ENCODE measurements around the gene MAN2C1. TPM values are rescaled to one million over a fixed set of nuclear protein-coding genes. Genes with fewer than 3 reads are reported as not detected.
"Not testable (repeated sequence)": the region's sequence is repeated elsewhere in the genome, so short reads cannot be mapped to it uniquely, and the experiment has no call there.

MAN2C1 gene
- total RNA-seq, 6 donors from 2014 or later = 147 to 1,046 (median 251) TPM

DNA sequence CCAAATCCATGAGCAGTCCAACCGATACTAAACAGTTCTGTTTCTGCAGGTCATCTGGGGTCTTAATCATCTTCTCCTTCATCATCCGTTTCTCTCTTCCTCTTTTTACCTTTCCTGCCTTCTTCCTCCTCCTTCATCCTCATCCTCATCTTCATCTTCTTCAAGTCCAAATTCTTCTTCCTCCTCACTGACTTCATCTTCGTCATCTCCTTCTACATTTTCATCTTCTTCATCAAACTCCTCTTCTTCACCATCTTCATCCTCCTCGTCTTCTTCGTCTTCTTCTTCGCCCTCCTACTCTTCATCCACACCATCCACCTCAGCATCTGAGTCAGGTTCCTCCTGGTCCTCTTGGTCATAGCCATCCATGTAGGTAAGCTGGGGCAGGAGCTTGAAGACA is 46.7 kb downstream of the MAN2C1 start:
- DNase-seq = no peak
- no peak for ATAC-seq (ENCODE audit: low FRiP score in 2 of 2)
- WGBS, 2 donors = 84 to 89% methylated on average over 6 of the region's 6 CpGs
- TF ChIP-seq EP300 (IDR thresholded peaks at IDR 0.05) (no peak), POLR2A (IDR thresholded peaks at IDR 0.05) (no peak), POLR2AphosphoS5 (IDR thresholded peaks at IDR 0.05) (no peak)
- TF ChIP-seq, protein P1, sequence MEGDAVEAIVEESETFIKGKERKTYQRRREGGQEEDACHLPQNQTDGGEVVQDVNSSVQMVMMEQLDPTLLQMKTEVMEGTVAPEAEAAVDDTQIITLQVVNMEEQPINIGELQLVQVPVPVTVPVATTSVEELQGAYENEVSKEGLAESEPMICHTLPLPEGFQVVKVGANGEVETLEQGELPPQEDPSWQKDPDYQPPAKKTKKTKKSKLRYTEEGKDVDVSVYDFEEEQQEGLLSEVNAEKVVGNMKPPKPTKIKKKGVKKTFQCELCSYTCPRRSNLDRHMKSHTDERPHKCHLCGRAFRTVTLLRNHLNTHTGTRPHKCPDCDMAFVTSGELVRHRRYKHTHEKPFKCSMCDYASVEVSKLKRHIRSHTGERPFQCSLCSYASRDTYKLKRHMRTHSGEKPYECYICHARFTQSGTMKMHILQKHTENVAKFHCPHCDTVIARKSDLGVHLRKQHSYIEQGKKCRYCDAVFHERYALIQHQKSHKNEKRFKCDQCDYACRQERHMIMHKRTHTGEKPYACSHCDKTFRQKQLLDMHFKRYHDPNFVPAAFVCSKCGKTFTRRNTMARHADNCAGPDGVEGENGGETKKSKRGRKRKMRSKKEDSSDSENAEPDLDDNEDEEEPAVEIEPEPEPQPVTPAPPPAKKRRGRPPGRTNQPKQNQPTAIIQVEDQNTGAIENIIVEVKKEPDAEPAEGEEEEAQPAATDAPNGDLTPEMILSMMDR (IDR thresholded peaks at IDR 0.05) = no peak
- H3K4me1 ChIP-seq = no peaks in the 10 kb centered on the region
- H3K27ac ChIP-seq = no peak overlapping the region
- H3K36me3 ChIP-seq = no peaks in the 10 kb centered on the region
- H3K4me3 ChIP-seq = no peak overlapping the region
- no peaks in the 10 kb centered on the region for H3K27me3 ChIP-seq
- no peaks in the 10 kb centered on the region for H3K9me3 ChIP-seq

DNA sequence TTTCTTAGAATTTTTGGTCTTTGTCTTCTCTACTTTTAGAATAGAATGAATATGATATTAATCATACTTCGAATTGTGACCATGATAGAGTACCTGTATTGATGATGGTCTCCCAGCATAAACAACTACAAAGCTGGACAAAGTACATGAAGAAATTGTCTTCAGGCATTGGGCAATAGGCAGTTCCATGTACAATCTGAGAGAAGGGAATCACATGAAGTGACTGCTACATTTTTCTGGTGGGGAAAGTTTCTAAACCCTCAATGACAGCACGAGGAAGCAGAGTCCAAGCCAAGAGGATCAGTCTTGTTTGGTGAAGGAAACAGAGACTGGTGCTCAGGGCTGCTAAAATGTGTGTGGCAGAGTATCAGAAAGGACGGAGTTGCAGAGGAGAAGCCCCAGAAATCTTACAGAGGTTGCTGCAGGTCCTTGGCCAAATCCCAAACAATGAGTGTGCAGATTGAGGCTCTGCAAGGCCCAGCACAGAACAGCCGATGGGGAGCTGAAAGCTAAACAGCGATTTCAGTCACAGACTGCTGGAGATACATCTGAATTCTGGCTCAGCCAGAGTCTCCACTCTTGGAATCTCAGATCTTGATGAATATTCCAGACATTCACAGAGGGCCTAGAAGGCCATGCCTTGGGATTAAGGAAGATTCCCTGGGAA is 49.0 kb downstream of the MAN2C1 start:
- not testable (repeated sequence) for H3K36me3 ChIP-seq; H3K4me3 ChIP-seq; H3K4me1 ChIP-seq; H3K27me3 ChIP-seq; H3K9me3 ChIP-seq; DNase-seq; ATAC-seq (ENCODE audit: low FRiP score in 2 of 2); H3K27ac ChIP-seq
- 76 to 79% methylated on average over 5 of the region's 5 CpGs for WGBS, 2 donors

DNA sequence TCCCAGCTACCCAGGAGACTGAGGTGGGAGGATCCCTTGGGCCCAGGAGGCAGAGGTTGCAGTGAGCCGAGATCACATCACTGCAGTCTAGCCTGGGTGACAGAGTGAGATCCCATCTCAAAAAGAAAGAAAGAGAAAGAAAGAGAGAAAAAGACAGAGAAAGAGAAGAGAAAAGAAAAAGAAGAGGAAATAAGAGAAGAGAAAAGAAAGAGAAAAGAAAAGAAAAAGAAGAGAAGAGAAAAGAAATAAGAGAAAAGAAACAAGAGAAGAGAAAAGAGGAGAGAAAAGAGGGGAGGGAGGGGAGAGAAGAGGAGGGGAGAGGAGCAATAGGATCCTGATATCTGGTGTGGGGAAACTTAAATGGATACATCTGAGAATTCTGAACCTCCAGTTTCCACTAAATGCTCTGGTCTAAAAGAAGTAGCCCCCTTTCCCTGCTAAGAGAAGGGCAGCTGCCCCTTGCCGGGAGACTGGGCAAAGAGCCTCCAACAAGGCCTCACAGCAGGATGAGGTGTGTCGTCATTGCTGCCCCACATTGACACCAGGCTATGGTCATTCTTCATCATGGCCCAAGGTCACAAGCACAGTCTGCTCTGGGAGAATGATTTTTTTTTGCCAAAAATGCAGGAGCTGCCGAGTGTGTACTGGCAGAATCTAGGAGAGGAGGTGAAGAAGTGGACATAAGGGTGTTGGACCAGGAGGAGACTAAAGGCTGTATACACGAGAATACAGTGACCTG is 53.7 kb downstream of the MAN2C1 start:
- Histone ChIP-seq H3K36me3 (no peaks in the 10 kb centered on the region), H3K9me3 (no peaks in the 10 kb centered on the region), H3K27me3 (no peaks in the 10 kb centered on the region), H3K27ac (no peak overlapping the region), H3K4me1 (no peaks in the 10 kb centered on the region), H3K4me3 (no peak overlapping the region)
- TF ChIP-seq EP300 (IDR thresholded peaks at IDR 0.05) (no peak), POLR2AphosphoS5 (IDR thresholded peaks at IDR 0.05) (no peak), POLR2A (IDR thresholded peaks at IDR 0.05) (no peak)
- TF ChIP-seq, protein P1 (IDR thresholded peaks at IDR 0.05) = no peak
- ATAC-seq (ENCODE audit: low FRiP score in 2 of 2) (no peak), DNase-seq (no peak)
- 69 to 76% methylated on average over 5 of the region's 5 CpGs for WGBS, 2 donors

DNA sequence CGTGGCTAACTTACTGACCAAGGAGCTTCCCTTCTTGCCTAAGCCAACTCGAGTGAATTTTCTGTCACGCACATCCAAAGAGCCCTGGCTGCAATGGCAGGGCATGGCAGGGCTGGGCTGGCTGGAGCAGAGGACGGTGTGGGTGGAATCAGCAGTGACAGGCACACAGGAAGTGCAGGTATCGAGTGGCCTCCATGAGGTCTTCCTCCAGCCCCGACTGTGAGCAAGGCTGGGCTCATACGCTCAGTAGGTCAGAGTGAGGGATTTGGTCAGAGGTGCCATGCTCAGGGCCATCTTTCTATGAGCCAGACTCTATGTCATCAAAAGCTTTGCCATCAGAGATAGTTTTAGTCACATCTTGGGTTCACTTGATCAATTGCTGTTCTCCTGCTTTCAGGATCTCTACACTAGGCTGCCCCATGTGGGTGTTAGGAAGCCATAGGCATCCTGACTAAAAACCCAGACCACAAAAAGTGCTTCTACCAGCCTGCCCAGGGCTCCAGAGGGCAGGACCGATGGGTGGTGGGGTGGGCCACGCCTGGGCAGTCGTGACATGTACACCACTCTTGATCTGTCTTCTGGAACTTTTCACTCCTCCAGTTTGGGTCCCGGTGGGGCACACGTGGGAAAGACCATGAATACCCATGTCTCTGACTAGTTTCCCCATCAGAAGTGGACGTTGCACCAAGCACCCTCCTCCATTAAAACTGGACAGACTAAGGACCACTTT is 55.1 kb downstream of the MAN2C1 start:
- Histone ChIP-seq H3K27me3 (no peaks in the 10 kb centered on the region), H3K27ac (no peak overlapping the region), H3K4me1 (no peaks in the 10 kb centered on the region), H3K36me3 (no peaks in the 10 kb centered on the region), H3K4me3 (no peak overlapping the region), H3K9me3 (no peaks in the 10 kb centered on the region)
- WGBS, 2 donors = 81 to 91% methylated on average over 10 to 13 of the region's 13 CpGs
- ATAC-seq (ENCODE audit: low FRiP score in 2 of 2) (no peak), DNase-seq (no peak)
- TF ChIP-seq POLR2AphosphoS5 (IDR thresholded peaks at IDR 0.05) = no peak
- TF ChIP-seq POLR2A (IDR thresholded peaks at IDR 0.05) = no peak
- TF ChIP-seq, protein P1 (IDR thresholded peaks at IDR 0.05) = no peak
- no peak for TF ChIP-seq EP300 (IDR thresholded peaks at IDR 0.05)

DNA sequence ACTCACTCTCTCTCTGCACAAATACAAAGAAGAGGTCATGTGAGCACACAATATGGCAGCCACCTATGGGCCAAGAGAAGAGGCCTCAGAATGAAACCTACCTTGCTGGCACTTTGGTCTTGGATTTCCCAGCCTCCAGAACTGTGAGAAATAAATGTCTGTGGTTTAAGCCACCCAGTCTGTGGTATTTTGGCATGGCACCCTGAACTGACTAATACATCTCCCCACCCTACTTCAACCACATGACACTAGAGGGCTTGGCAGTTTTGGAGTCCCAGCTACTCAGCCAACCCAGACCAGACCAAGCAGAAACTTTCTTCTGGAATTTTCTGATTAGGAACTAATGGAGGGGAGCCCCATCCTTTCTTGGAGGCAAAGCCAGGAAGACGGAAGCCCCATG is 55.9 kb downstream of the MAN2C1 start:
- 94 to 100% methylated on average over 1 of the region's 1 CpG for WGBS, 2 donors
- not testable (repeated sequence) for ATAC-seq (ENCODE audit: low FRiP score in 2 of 2); H3K9me3 ChIP-seq

More for the DNA sequence above, 55.9 kb downstream of the MAN2C1 start:
- H3K4me1 ChIP-seq, H3K27me3 ChIP-seq, H3K4me3 ChIP-seq, H3K36me3 ChIP-seq, DNase-seq, H3K27ac ChIP-seq: not testable (repeated sequence)
